Suprapubic skin (tissue), 4 donors: ENCODE data around the gene SLC27A5. TPM values are rescaled to one million over a fixed set of nuclear protein-coding genes. Genes with fewer than 3 reads are reported as not detected.
"Not testable (repeated sequence)": the region's sequence is repeated elsewhere in the genome, so short reads cannot be mapped to it uniquely, and the experiment has no call there.

Experiments
- DNase-seq, 2 donors: peaks; one replicate each; pipeline ENCODE4 v3.0.0-alpha.2; 2019; ENCODE audit warnings: low spot score in 2 of 2
- H3K27ac ChIP-seq: fragments of 200-600 bp; sonication (generic); one replicate; pipeline ENCODE4 v1.5.1; 2019
- H3K27me3 ChIP-seq: fragments of 200-600 bp; sonication (generic); one replicate; pipeline ENCODE4 v1.5.1; 2019
- H3K36me3 ChIP-seq: fragments of 200-600 bp; sonication (generic); one replicate; pipeline ENCODE4 v1.5.1; 2019
- H3K4me1 ChIP-seq: fragments of 200-600 bp; sonication (generic); one replicate; pipeline ENCODE4 v1.5.1; 2019
- H3K4me3 ChIP-seq: fragments of 200-600 bp; sonication (generic); one replicate; pipeline ENCODE4 v1.5.1; 2019; ENCODE audit warnings: mild to moderate bottlenecking
- H3K9me3 ChIP-seq: fragments of 200-600 bp; sonication (generic); one replicate; pipeline ENCODE4 v1.5.1; 2019
- CTCF ChIP-seq, 2 donors: fragments of 200-600 bp in 1 of 2; fragments of 450-650 bp in 1 of 2; sonication (generic) in 1 of 2; IDR thresholded peaks; one replicate each; pipeline ENCODE4 v1.5.1; 2016 to 2019; ENCODE audit warnings: antibody characterized with exemption in 2 of 2, mild to moderate bottlenecking in 1 of 2, moderate library complexity in 1 of 2
- EP300 ChIP-seq: sonication (generic); formaldehyde crosslinking; IDR thresholded peaks from one replicate; pipeline ENCODE4 v1.6.1; 2017; ENCODE audit warnings: antibody characterized with exemption
- POLR2A ChIP-seq, 2 donors: fragments of 450-650 bp; IDR thresholded peaks; one replicate each; pipeline ENCODE4 v1.6.1; 2017; ENCODE audit warnings: antibody characterized with exemption in 2 of 2, mild to moderate bottlenecking in 2 of 2, moderate library complexity in 2 of 2
- POLR2AphosphoS5 ChIP-seq, 3 donors: sonication (generic); formaldehyde crosslinking; IDR thresholded peaks; one replicate each; pipeline ENCODE4 v1.6.1; 2017; ENCODE audit warnings: antibody characterized with exemption in 3 of 3
- WGBS: methylation state at CpG from one replicate; pipeline ENCODE4 v1.1.5; 2018; 5-methylcytosine and 5-hydroxymethylcytosine counted together
- total RNA-seq, 4 donors: library from RNA; depleted of rRNA; stranded (reverse); fragments of >200 nt; gene quantifications; one replicate each; pipeline ENCODE4 v1.1.0, GENCODE V29; 2016

SLC27A5 gene
- total RNA-seq, 4 donors from 2014 or later: 2.1 to 19.1 (median 10.7) TPM

DNA sequence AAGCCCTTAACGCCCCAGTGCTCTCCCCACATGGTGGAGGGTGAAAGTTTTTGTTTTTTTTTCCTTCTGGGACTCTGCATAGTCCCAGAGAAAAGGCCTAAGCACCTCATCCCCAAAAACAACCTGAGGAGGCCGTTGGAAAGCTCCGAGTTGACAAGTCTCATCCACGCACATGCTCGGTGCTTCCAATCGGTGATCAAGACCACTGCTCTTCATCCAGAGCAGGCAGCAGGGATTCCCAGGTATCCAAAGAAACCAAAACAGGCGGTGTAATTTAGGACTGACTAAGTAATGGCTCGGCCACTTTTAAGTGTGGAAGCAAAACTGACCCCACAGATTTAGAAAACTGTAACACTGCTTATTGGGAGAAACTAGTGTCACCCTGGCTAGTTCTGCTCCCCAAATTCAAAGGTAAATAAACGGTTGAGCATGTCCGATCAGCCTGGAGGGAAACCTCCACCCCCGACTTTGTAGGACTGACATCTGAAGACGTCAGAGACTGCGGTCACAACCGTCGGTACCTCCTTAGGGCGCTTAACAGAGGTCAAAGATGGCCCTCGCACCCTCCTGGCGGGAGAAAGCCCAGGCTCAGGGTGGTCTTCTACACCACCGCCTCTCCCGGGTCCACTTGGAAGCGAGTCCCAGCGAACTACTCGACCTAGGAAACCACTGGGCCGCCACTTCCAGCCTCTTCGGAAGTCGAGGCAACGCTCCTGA is 36.6 kb downstream of the SLC27A5 start:
- 35% methylated on average over 16 of the region's 27 CpGs for WGBS
- H3K4me3 ChIP-seq: peak overlapping the region; percentile 63
- peaks cover 49% of the 10 kb centered on the region for H3K36me3 ChIP-seq
- DNase-seq: no peak
- H3K27ac ChIP-seq: peak overlapping the region; percentile 77
- H3K9me3 ChIP-seq: no peaks in the 10 kb centered on the region
- no peaks in the 10 kb centered on the region for H3K27me3 ChIP-seq
- no peak for TF ChIP-seq EP300
- no peak for TF ChIP-seq POLR2A (IDR thresholded peaks at IDR 0.05)
- no peak for TF ChIP-seq POLR2AphosphoS5 (IDR thresholded peaks at IDR 0.05)
- no peak for TF ChIP-seq CTCF (IDR thresholded peaks at IDR 0.05)
- peaks cover 20% of the 10 kb centered on the region for H3K4me1 ChIP-seq

GRCh38 chr19:58474291-58474996 is 37.3 kb downstream of the SLC27A5 start:
- no peak overlapping the region for H3K27ac ChIP-seq
- no peaks in the 10 kb centered on the region for H3K27me3 ChIP-seq
- peaks cover 49% of the 10 kb centered on the region for H3K36me3 ChIP-seq
- 88% methylated on average over 12 of the region's 12 CpGs for whole genome bisulfite sequencing
- TF ChIP-seq EP300: no peak
- TF ChIP-seq CTCF (IDR thresholded peaks at IDR 0.05): no peak
- no peak for TF ChIP-seq POLR2AphosphoS5 (IDR thresholded peaks at IDR 0.05)
- TF ChIP-seq POLR2A (IDR thresholded peaks at IDR 0.05): no peak
- no peak for DNase-seq
- H3K9me3 ChIP-seq: no peaks in the 10 kb centered on the region
- no peak overlapping the region for H3K4me3 ChIP-seq
- peaks cover 20% of the 10 kb centered on the region for H3K4me1 ChIP-seq

DNA sequence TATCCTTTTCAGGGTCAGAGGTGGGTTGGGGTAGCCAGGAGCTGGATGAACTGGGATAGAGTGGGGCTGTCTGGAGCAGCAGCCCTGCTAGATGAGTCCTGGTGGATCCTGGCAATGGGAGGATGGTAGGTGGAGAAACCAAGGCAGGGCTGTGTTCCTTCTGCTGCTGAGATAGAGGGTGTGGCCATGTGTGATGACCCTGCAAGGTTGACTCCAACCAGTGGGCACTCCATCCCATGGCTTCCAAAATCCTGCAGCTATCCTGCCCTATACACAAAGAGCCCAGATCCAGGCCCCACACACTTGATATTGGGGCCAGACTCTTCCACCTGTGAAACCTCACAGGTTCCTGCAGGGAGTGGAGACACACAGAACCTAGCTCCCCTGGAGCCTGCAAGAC is 38.0 kb downstream of the SLC27A5 start:
- H3K4me1 ChIP-seq: peaks cover 23% of the 10 kb centered on the region
- no peak overlapping the region for H3K4me3 ChIP-seq
- H3K27me3 ChIP-seq: no peaks in the 10 kb centered on the region
- no peak for DNase-seq
- no peak overlapping the region for H3K27ac ChIP-seq
- peaks cover 48% of the 10 kb centered on the region for H3K36me3 ChIP-seq
- TF ChIP-seq CTCF (IDR thresholded peaks at IDR 0.05) (no peak), EP300 (no peak), POLR2A (IDR thresholded peaks at IDR 0.05) (no peak), POLR2AphosphoS5 (IDR thresholded peaks at IDR 0.05) (no peak)
- no peaks in the 10 kb centered on the region for H3K9me3 ChIP-seq

GRCh38 chr19:58471736-58472135 is 40.1 kb downstream of the SLC27A5 start:
- Histone ChIP-seq H3K4me3 (no peak overlapping the region), H3K27ac (no peak overlapping the region), H3K9me3 (no peaks in the 10 kb centered on the region), H3K4me1 (peaks cover 31% of the 10 kb centered on the region), H3K27me3 (no peaks in the 10 kb centered on the region), H3K36me3 (peaks cover 44% of the 10 kb centered on the region)
- no peak for DNase-seq
- 96% methylated on average over 14 of the region's 39 CpGs for WGBS
- TF ChIP-seq POLR2A (IDR thresholded peaks at IDR 0.05) (no peak), EP300 (no peak), CTCF (IDR thresholded peaks at IDR 0.05) (no peak), POLR2AphosphoS5 (IDR thresholded peaks at IDR 0.05) (no peak)

- not testable (repeated sequence) for DNase-seq, H3K9me3 ChIP-seq, H3K4me3 ChIP-seq, H3K27me3 ChIP-seq, H3K27ac ChIP-seq
- peaks cover 30% of the 10 kb centered on the region for H3K4me1 ChIP-seq
- no CpG with 5 or more reads among the region's 53 CpGs for WGBS
- peaks cover 44% of the 10 kb centered on the region for H3K36me3 ChIP-seq
These were observed 40.8 kb downstream of the SLC27A5 start for GRCh38 chr19:58470837-58471543.
